GM06990 (cell line): Measurements from ENCODE around the gene CREB3L4.

Source experiments
- DNase-seq: peaks from one replicate; pipeline ENCODE4 v3.0.0-alpha.2; 2011; ENCODE audit not compliant: insufficient read length; ENCODE audit errors: extremely low read depth
- H3K27me3 ChIP-seq: replicated peaks from 2 replicates; pipeline ENCODE4 v1.6.0; 2011; ENCODE audit warnings: low read length; ENCODE audit not compliant: control insufficient read depth, insufficient read depth
- H3K36me3 ChIP-seq: 2 replicates; pipeline ENCODE4 v1.5.1; 2011; ENCODE audit warnings: low read length; ENCODE audit not compliant: control insufficient read depth, insufficient read depth
- H3K4me3 ChIP-seq: replicated peaks from 2 replicates; pipeline ENCODE4 v1.5.1; 2011; ENCODE audit warnings: low read depth, mild to moderate bottlenecking, control low read depth, low read length
- CTCF ChIP-seq: IDR thresholded peaks from 2 replicates; pipeline ENCODE4 v1.5.1; 2011; ENCODE audit warnings: low read length, control low read depth, mild to moderate bottlenecking, inconsistent platforms; ENCODE audit not compliant: insufficient read depth, poor library complexity, severe bottlenecking

CREB3L4 gene

GRCh38 chr1:153940756-153941155 is 26.9 kb upstream of the CREB3L4 start:
- no peak for DNase-seq
- Histone ChIP-seq H3K27me3 (no peaks in the 10 kb centered on the region), H3K4me3 (no peak overlapping the region), H3K36me3 (peaks cover 51% of the 10 kb centered on the region)
- TF ChIP-seq CTCF, result no peak

GRCh38 chr1:153941826-153942725 is 25.6 kb upstream of the CREB3L4 start:
- peaks cover 39% of the 10 kb centered on the region for H3K36me3 ChIP-seq
- no peak for TF ChIP-seq CTCF
- no peak for DNase-seq
- no peak overlapping the region for H3K4me3 ChIP-seq
- H3K27me3 ChIP-seq, result no peaks in the 10 kb centered on the region

GRCh38 chr1:153942766-153943549 is 24.7 kb upstream of the CREB3L4 start:
- Histone ChIP-seq H3K4me3 (no peak overlapping the region), H3K27me3 (no peaks in the 10 kb centered on the region), H3K36me3 (peaks cover 36% of the 10 kb centered on the region)
- no peak for DNase-seq
- no peak for TF ChIP-seq CTCF

- H3K36me3 ChIP-seq, result peaks cover 41% of the 10 kb centered on the region
- H3K27me3 ChIP-seq, result no peaks in the 10 kb centered on the region
- peak overlapping the region; percentile 79 for H3K4me3 ChIP-seq
- TF ChIP-seq CTCF, result no peak
- DNase-seq, result no peak
Observed at GRCh38 chr1:153944005-153944826, 23.5 kb upstream of the CREB3L4 start.

- Histone ChIP-seq H3K4me3 (peak overlapping the region; percentile 79), H3K36me3 (peaks cover 38% of the 10 kb centered on the region), H3K27me3 (no peaks in the 10 kb centered on the region)
- no peak for DNase-seq
- TF ChIP-seq CTCF, result no peak
Observed at GRCh38 chr1:153944827-153945117, 22.9 kb upstream of the CREB3L4 start.
